Measurements from ENCODE around the gene PRKX. TPM values are rescaled to one million over a fixed set of nuclear protein-coding genes. Genes with fewer than 3 reads are reported as not detected.

Gene PRKX
- total RNA-seq, 1 donor from 2014 or later = 27.3 TPM

GRCh38 chrX:3680459-3680858 is 33.0 kb downstream of the PRKX start:
- Histone ChIP-seq H3K27me3 (ENCODE audit: low read depth) (no peaks in the 10 kb centered on the region), H3K4me1 (no peaks in the 10 kb centered on the region), H3K4me3 (no peak overlapping the region), H3K27ac (no peak overlapping the region), H3K36me3 (no peaks in the 10 kb centered on the region), H3K9me3 (no peaks in the 10 kb centered on the region)
- DNase-seq = no peak
- TF ChIP-seq CTCF (IDR thresholded peaks at IDR 0.05) = no peak
- intact Hi-C loops (cut with DNase I) = no loop called here
- no peak for ATAC-seq

GRCh38 chrX:3679669-3680068 is 33.8 kb downstream of the PRKX start:
- no peaks in the 10 kb centered on the region for H3K36me3 ChIP-seq
- no peak overlapping the region for H3K27ac ChIP-seq
- TF ChIP-seq CTCF (IDR thresholded peaks at IDR 0.05) = no peak
- no peak for ATAC-seq
- no peak overlapping the region for H3K4me3 ChIP-seq
- intact Hi-C loops (cut with DNase I) = no loop called here
- H3K27me3 ChIP-seq (ENCODE audit: low read depth) = no peaks in the 10 kb centered on the region
- DNase-seq = no peak
- no peaks in the 10 kb centered on the region for H3K9me3 ChIP-seq
- no peaks in the 10 kb centered on the region for H3K4me1 ChIP-seq

GRCh38 chrX:3678328-3678727 is 35.1 kb downstream of the PRKX start:
- Histone ChIP-seq H3K4me1 (no peaks in the 10 kb centered on the region), H3K9me3 (no peaks in the 10 kb centered on the region), H3K27me3 (ENCODE audit: low read depth) (no peaks in the 10 kb centered on the region), H3K4me3 (no peak overlapping the region), H3K27ac (no peak overlapping the region), H3K36me3 (no peaks in the 10 kb centered on the region)
- intact Hi-C loops (cut with DNase I) = no loop called here
- no peak for TF ChIP-seq CTCF (IDR thresholded peaks at IDR 0.05)
- DNase-seq = no peak
- no peak for ATAC-seq

- H3K9me3 ChIP-seq = no peaks in the 10 kb centered on the region
- DNase-seq (no peak), ATAC-seq (no peak)
- no peaks in the 10 kb centered on the region for H3K27me3 ChIP-seq (ENCODE audit: low read depth)
- H3K36me3 ChIP-seq = peaks cover 5% of the 10 kb centered on the region
- H3K4me3 ChIP-seq = no peak overlapping the region
- no peaks in the 10 kb centered on the region for H3K4me1 ChIP-seq
- no peak overlapping the region for H3K27ac ChIP-seq
- intact Hi-C loops (cut with DNase I) = no loop called here
- TF ChIP-seq CTCF (IDR thresholded peaks at IDR 0.05) = no peak
Measured at GRCh38 chrX:3674881-3675280, 38.6 kb downstream of the PRKX start.

- H3K4me3 ChIP-seq = no peak overlapping the region
- no peaks in the 10 kb centered on the region for H3K4me1 ChIP-seq
- intact Hi-C loops (cut with DNase I) = no loop called here
- H3K9me3 ChIP-seq = no peaks in the 10 kb centered on the region
- H3K27ac ChIP-seq = no peak overlapping the region
- no peak for TF ChIP-seq CTCF (IDR thresholded peaks at IDR 0.05)
- H3K27me3 ChIP-seq (ENCODE audit: low read depth) = no peaks in the 10 kb centered on the region
- H3K36me3 ChIP-seq = peaks cover 8% of the 10 kb centered on the region
- no peak for ATAC-seq
- DNase-seq = no peak
Measured at GRCh38 chrX:3669841-3670475, 43.5 kb downstream of the PRKX start.
